Natural killer cell (primary cell): ENCODE results near the gene CROCC. TPM values are rescaled to one million over a fixed set of nuclear protein-coding genes. Genes with fewer than 3 reads are reported as not detected.
"Not testable (repeated sequence)": the region's sequence is repeated elsewhere in the genome, so short reads cannot be mapped to it uniquely, and the experiment has no call there.

Source experiments
- ATAC-seq, 3 donors: fragments of 150-1000 bp in 2 of 3; fragments of 200-7000 bp in 1 of 3; cut with Tn5 transposase; 1 replicate in 1 of 3; 2 replicates in 2 of 3; pipeline ENCODE4 v1.10.0; 2021; ENCODE audit warnings: mild to moderate bottlenecking in 2 of 3, moderate library complexity in 2 of 3
- DNase-seq, 2 donors: peaks; one replicate each; pipeline versions ENCODE4 v3.0.0 to v3.0.0-alpha.2; 2013 to 2021; ENCODE audit warnings: mixed read lengths in 1 of 2
- H3K27ac ChIP-seq: one replicate; pipeline ENCODE4 v1.5.1; 2013; ENCODE audit warnings: mild to moderate bottlenecking, low read length
- H3K27me3 ChIP-seq: one replicate; pipeline ENCODE4 v1.6.1; 2013; ENCODE audit warnings: low read length; ENCODE audit not compliant: control insufficient read depth, insufficient read depth
- H3K36me3 ChIP-seq: one replicate; pipeline ENCODE4 v1.6.1; 2013; ENCODE audit warnings: low read length; ENCODE audit not compliant: control insufficient read depth, insufficient read depth
- H3K4me1 ChIP-seq: one replicate; pipeline ENCODE4 v1.6.1; 2013; ENCODE audit warnings: low read length; ENCODE audit not compliant: control insufficient read depth, insufficient read depth
- H3K4me3 ChIP-seq: one replicate; pipeline ENCODE4 v1.5.1; 2013; ENCODE audit warnings: low read length
- H3K9me3 ChIP-seq: one replicate; pipeline ENCODE4 v1.6.1; 2013; ENCODE audit warnings: low read length; ENCODE audit not compliant: control insufficient read depth, insufficient read depth
- H3K27ac Mint-ChIP-seq, 2 donors: one replicate each; pipeline ENCODE4 v1.8.0; 2022; ENCODE audit warnings: mild to moderate bottlenecking in 2 of 2, mixed read lengths in 2 of 2, moderate library complexity in 1 of 2
- H3K27me3 Mint-ChIP-seq, 2 donors: one replicate each; pipeline ENCODE4 v1.8.0; 2022; ENCODE audit warnings: low read depth in 2 of 2, mixed read lengths in 2 of 2
- H3K36me3 Mint-ChIP-seq: one replicate; pipeline ENCODE4 v1.8.0; 2022; ENCODE audit warnings: mixed read lengths
- H3K4me1 Mint-ChIP-seq, 2 donors: one replicate each; pipeline ENCODE4 v1.8.0; 2022; ENCODE audit warnings: mixed read lengths in 2 of 2
- H3K4me3 Mint-ChIP-seq: one replicate; pipeline ENCODE4 v1.8.0; 2022; ENCODE audit warnings: mild to moderate bottlenecking, moderate library complexity, mixed read lengths
- H3K9me3 Mint-ChIP-seq, 2 donors: one replicate each; pipeline ENCODE4 v1.8.0; 2022; ENCODE audit warnings: mixed read lengths in 2 of 2
- WGBS: methylation state at CpG from one replicate; pipeline ENCODE4 v1.1.7; 2013; ENCODE audit warnings: missing lambda C conversion rate; ENCODE audit not compliant: insufficient coverage; 5-methylcytosine and 5-hydroxymethylcytosine counted together
- intact Hi-C: fragments of 100-400 bp; cut with micrococcal nuclease; formaldehyde crosslinking; loops from one replicate; pipeline ENCODE4 v1.14.2; 2022
- total RNA-seq, 4 donors: library from RNA; stranded (reverse); fragments of 120-200 nt in 1 of 4; gene quantifications; one replicate each; pipeline versions ENCODE4 v1.2.3 to v1.2.4, GENCODE V29; 2013 to 2022
- TF ChIP-seq, protein P1 (sequence below): fragments of 200-600 bp; IDR thresholded peaks from one replicate; pipeline ENCODE4 v1.8.0; 2022; ENCODE audit warnings: antibody characterized with exemption

Gene CROCC
- total RNA-seq, 3 donors from 2014 or later (not counting 1 experiment from before 2014, with no cell fraction given): 51.7 to 62.9 (median 59.1) TPM

DNA sequence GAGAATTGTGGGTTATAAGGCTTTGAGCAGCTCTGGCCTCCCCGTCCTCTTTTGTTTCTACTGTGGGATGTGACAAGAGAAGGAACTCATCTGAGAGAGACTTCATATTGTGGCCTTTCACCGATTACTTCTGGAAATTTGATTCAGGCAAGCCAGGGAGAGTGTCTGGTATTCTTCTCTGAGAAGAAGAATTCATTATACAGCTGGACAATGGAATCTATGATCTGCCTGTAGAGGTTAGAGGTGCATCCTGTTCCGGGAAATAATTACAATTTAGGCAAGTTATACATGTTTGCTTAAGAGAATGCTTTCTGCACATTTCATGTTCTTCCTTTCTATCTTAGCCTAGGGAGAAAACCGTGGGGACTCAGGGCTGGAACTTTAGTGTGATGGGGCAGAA lies 38.7 kb upstream of the CROCC start:
- no peaks in the 10 kb centered on the region for H3K9me3 ChIP-seq
- Mint-ChIP-seq H3K27me3 (peaks cover 26 to 56% of the 10 kb centered on the region in 2 donors), H3K9me3 (no peaks in the 10 kb centered on the region), H3K27ac (no peak overlapping the region), H3K4me3 (no peak overlapping the region), H3K36me3 (no peaks in the 10 kb centered on the region), H3K4me1 (no peaks in the 10 kb centered on the region)
- no peak for ATAC-seq
- no peak overlapping the region for H3K27ac ChIP-seq
- intact Hi-C loops: no loop called here
- no peaks in the 10 kb centered on the region for H3K4me1 ChIP-seq
- DNase-seq: no peak
- TF ChIP-seq, protein P1, sequence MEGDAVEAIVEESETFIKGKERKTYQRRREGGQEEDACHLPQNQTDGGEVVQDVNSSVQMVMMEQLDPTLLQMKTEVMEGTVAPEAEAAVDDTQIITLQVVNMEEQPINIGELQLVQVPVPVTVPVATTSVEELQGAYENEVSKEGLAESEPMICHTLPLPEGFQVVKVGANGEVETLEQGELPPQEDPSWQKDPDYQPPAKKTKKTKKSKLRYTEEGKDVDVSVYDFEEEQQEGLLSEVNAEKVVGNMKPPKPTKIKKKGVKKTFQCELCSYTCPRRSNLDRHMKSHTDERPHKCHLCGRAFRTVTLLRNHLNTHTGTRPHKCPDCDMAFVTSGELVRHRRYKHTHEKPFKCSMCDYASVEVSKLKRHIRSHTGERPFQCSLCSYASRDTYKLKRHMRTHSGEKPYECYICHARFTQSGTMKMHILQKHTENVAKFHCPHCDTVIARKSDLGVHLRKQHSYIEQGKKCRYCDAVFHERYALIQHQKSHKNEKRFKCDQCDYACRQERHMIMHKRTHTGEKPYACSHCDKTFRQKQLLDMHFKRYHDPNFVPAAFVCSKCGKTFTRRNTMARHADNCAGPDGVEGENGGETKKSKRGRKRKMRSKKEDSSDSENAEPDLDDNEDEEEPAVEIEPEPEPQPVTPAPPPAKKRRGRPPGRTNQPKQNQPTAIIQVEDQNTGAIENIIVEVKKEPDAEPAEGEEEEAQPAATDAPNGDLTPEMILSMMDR: no peak
- no peak overlapping the region for H3K4me3 ChIP-seq
- no peaks in the 10 kb centered on the region for H3K27me3 ChIP-seq
- WGBS: 62% methylated on average over 4 of the region's 4 CpGs
- H3K36me3 ChIP-seq: no peaks in the 10 kb centered on the region

DNA sequence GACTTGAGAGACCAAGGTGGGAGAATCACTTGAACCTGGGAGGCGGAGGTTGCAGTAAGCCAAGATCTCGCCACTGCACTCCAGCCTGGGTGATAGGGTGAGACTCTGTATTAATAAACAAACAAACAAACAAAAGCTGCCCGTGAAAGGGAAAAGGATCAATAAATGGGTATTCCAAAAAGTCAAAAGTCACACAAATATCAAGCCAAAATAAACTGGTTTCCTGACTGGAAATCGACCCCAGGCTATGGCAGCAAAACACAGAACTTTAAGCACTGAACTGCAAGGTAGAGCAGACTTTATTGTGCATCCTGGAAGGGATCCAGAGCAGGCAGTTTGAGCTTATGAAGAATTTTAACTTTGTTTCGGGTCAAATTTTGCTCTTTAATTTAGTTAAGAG lies 37.2 kb upstream of the CROCC start:
- 85% methylated on average over 3 of the region's 5 CpGs for WGBS
- H3K27me3 ChIP-seq, intact Hi-C loops, H3K4me3 ChIP-seq, DNase-seq, H3K27ac Mint-ChIP-seq, H3K9me3 ChIP-seq, H3K36me3 Mint-ChIP-seq, H3K4me1 ChIP-seq, ATAC-seq, H3K4me3 Mint-ChIP-seq, H3K27ac ChIP-seq, H3K9me3 Mint-ChIP-seq, H3K36me3 ChIP-seq: not testable (repeated sequence)
- Mint-ChIP-seq H3K4me1 (peaks cover 7 to 14% of the 10 kb centered on the region in 2 donors), H3K27me3 (peaks cover 23 to 47% of the 10 kb centered on the region in 2 donors)

DNA sequence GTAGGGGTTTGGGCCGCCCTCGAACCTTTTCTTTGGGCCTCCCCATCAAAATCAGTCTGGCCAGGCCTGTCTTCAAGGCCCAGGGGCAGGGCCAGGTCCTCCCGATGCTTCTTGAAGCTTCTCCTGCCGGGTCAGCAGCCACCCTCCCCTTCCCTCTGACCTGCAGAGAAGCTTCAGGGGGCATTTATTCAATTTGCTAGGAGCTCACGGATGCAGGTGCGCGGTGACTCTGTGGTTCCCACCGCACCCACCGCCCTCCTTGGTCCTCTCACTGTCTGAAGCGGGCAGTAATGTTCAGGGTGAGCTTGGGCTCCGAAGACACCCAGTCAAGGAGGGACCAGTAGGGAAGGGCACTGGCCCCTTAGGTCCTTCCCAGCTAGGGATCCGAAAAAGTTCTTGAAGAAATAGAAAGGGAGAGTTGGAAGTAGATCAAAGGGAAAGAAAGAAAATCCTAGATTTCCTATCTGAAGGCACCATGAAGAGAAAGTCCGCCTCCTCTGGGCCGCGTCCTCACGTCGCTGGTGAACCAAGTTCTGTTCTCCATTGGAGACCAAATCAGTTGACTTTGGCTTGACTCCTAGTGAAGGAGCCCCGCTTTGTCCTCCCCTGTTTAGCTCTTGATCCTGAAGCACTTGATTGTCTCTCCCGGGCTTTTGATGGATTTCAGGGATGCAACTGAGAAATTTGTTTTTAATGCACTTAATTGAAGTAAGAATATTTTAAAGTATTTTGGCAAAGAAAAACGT lies 34.7 kb upstream of the CROCC start:
- 93% methylated on average over 20 of the region's 20 CpGs for WGBS
- H3K36me3 ChIP-seq: no peaks in the 10 kb centered on the region
- H3K4me1 Mint-ChIP-seq: peaks cover 7 to 20% of the 10 kb centered on the region in 2 donors
- no peaks in the 10 kb centered on the region for H3K27me3 ChIP-seq
- no peaks in the 10 kb centered on the region for H3K36me3 Mint-ChIP-seq
- H3K27me3 Mint-ChIP-seq: peaks cover 12 to 29% of the 10 kb centered on the region in 2 donors
- intact Hi-C loops: no loop called here
- no peak overlapping the region for H3K4me3 Mint-ChIP-seq
- peaks cover 10% of the 10 kb centered on the region for H3K4me1 ChIP-seq
- no peak overlapping the region for H3K27ac ChIP-seq
- no peaks in the 10 kb centered on the region for H3K9me3 ChIP-seq
- no peak for ATAC-seq
- no peak overlapping the region for H3K4me3 ChIP-seq
- TF ChIP-seq, protein P1: no peak
- no peak for DNase-seq
- H3K27ac Mint-ChIP-seq: no peak overlapping the region
- no peaks in the 10 kb centered on the region for H3K9me3 Mint-ChIP-seq

DNA sequence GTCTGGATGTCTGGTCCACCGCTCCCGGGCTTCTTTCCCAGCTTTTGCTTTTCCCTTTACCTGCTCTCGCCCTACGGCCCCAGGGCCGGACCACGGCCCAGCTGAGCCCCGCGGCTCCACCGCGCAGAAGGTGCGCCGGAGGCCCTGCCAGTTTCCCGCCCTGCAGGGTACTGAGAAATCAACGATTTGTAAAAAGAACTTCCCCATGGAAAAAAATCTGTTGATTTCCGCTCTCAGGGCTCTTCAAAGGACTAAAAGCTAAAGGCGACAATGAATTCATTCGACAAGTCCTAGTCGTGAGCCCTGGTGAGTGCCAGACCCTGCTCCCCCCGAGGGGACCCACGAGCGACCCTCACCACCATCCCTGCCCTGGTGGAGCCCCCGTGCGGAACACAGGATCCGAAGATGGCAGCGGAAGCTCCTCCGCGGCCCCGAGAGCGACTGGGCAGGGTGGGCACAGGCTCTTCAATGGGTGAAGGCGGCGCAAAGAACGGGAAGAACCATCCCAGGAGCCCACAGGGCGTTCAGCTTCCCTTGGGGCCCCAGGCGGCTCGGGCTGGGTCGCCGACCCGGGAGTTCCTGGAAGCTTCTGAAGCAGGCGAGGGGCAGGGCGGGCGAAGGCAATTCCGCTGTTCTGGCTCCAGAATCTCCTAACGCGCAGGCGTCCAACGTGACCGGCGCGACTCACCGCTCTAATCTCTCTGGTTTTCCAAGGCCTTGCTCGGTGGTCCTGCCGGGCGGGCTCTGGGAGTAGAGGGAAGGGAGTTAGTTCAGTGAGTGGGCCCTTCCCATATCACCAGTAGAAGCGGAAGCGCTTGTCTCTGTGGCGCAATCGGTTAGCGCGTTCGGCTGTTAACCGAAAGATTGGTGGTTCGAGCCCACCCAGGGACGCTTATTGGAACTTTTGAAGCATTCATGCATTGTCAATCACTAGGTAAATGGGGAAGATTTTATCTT lies 32.6 kb upstream of the CROCC start:
- no peaks in the 10 kb centered on the region for H3K36me3 ChIP-seq
- Mint-ChIP-seq H3K27ac (peak overlapping the region; percentile 83 to 96), H3K36me3 (no peaks in the 10 kb centered on the region), H3K4me1 (peaks cover 7 to 22% of the 10 kb centered on the region in 2 donors), H3K9me3 (no peaks in the 10 kb centered on the region), H3K4me3 (peak overlapping the region; percentile 91), H3K27me3 (peaks cover 0 to 10% of the 10 kb centered on the region in 2 donors)
- DNase-seq: peak; percentile 60 to 64
- ATAC-seq: peak; percentile 73 to 83 (median 79)
- peak overlapping the region; percentile 75 for H3K27ac ChIP-seq
- H3K9me3 ChIP-seq: no peaks in the 10 kb centered on the region
- 6% methylated on average over 63 of the region's 63 CpGs for WGBS
- peak overlapping the region; percentile 68 for H3K4me3 ChIP-seq
- TF ChIP-seq, protein P1: no peak
- H3K4me1 ChIP-seq: peaks cover 10% of the 10 kb centered on the region
- intact Hi-C loops: no loop called here
- H3K27me3 ChIP-seq: no peaks in the 10 kb centered on the region

DNA sequence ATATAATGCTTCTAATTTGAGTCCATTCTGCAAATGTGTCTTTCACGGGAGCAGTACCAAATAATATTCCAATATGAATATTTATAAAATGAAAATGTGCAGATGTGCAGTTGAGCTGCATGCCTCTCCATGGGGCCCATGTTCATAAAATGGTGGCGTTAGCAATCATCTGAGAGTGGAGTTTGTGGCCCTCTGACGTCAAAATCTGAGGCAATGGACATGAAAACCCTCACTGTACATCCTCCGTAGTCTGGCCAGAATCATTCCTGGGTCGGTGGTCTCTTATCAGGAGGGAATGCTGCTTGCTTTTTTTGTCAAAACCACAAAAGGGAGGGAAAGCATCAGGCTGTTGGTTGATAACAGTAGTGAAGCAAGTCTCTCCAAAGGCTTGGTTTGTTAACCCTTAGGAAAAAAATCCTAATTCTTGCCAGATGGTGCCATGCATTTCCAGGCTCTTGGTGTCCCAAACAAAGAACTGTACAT lies 31.2 kb upstream of the CROCC start:
- 87% methylated on average over 4 of the region's 5 CpGs for WGBS
- peak overlapping the region in 1 of 2 donors; percentile 96 for H3K27ac Mint-ChIP-seq

More for the DNA sequence above, 31.2 kb upstream of the CROCC start:
- intact Hi-C loops: loop anchor here (10.0 kb wide), 1 partner anchor 246 kb away; no protein-coding TSS in a partner anchor
- Mint-ChIP-seq H3K4me3 (peak overlapping the region; percentile 91), H3K4me1 (peaks cover 8 to 35% of the 10 kb centered on the region in 2 donors)
- H3K27me3 Mint-ChIP-seq, H3K27ac ChIP-seq, H3K4me3 ChIP-seq, H3K9me3 ChIP-seq, H3K36me3 Mint-ChIP-seq, DNase-seq, ATAC-seq, H3K27me3 ChIP-seq, H3K9me3 Mint-ChIP-seq, H3K36me3 ChIP-seq, H3K4me1 ChIP-seq: not testable (repeated sequence)
